MM.1S (cell line): ENCODE data around the gene MYH8.

Experiments
- EZH2 ChIP-seq: fragments of 300-600 bp; sonication (generic); optimal IDR thresholded peaks from 2 replicates; pipeline ENCODE3; 2017; ENCODE audit warnings: low read depth, mild to moderate bottlenecking, antibody characterized with exemption, low read length, mixed read lengths
- TF ChIP-seq, protein P1 (sequence below): fragments of 300-600 bp; sonication (generic); IDR thresholded peaks from 2 replicates; pipeline ENCODE4 v1.5.1; 2016; ENCODE audit warnings: antibody characterized with exemption, low read length, mixed read lengths

DNA sequence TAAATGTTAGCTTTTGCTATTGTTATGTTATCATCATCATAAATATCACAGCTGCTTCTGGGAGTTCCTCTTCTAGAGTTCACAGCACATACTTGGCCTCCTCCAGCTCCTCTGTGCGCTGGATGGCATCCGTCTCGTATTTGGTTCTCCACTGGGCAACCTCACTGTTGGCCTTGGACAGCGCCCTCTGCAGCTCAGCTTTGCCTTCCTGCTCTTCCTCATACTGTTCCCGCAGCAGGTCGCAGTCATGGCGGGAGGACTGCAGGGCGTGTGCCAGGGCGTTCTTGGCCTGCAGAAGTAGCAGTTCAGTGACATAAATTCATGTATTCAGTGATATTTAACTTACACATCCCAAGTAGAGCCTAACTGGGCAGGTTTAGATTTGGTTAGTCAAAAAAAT is 23.4 kb downstream of the MYH8 start:
- TF ChIP-seq, protein P1, sequence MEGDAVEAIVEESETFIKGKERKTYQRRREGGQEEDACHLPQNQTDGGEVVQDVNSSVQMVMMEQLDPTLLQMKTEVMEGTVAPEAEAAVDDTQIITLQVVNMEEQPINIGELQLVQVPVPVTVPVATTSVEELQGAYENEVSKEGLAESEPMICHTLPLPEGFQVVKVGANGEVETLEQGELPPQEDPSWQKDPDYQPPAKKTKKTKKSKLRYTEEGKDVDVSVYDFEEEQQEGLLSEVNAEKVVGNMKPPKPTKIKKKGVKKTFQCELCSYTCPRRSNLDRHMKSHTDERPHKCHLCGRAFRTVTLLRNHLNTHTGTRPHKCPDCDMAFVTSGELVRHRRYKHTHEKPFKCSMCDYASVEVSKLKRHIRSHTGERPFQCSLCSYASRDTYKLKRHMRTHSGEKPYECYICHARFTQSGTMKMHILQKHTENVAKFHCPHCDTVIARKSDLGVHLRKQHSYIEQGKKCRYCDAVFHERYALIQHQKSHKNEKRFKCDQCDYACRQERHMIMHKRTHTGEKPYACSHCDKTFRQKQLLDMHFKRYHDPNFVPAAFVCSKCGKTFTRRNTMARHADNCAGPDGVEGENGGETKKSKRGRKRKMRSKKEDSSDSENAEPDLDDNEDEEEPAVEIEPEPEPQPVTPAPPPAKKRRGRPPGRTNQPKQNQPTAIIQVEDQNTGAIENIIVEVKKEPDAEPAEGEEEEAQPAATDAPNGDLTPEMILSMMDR = no peak
- TF ChIP-seq EZH2 = no peak
